Ascending aorta (tissue), 2 donors: Measurements from ENCODE around the gene CENPN. TPM values are rescaled to one million over a fixed set of nuclear protein-coding genes. Genes with fewer than 3 reads are reported as not detected.

Source experiments
- DNase-seq, 2 donors: peaks; one replicate each; pipeline ENCODE4 v3.0.0-alpha.2; 2019; ENCODE audit warnings: low spot score in 2 of 2
- H3K27ac ChIP-seq, 2 donors: fragments of 200-600 bp; sonication (generic); one replicate each; pipeline ENCODE4 v1.5.1; 2016 to 2017; ENCODE audit warnings: mild to moderate bottlenecking in 1 of 2
- H3K27me3 ChIP-seq: fragments of 200-600 bp; sonication (generic); one replicate; pipeline ENCODE4 v1.5.1; 2017
- H3K36me3 ChIP-seq, 2 donors: fragments of 200-600 bp; sonication (generic); one replicate each; pipeline ENCODE4 v1.5.1; 2016
- H3K4me1 ChIP-seq, 2 donors: fragments of 200-600 bp; sonication (generic); one replicate each; pipeline ENCODE4 v1.5.1; 2016 to 2017; ENCODE audit warnings: mild to moderate bottlenecking in 1 of 2
- H3K4me3 ChIP-seq, 2 donors: fragments of 200-600 bp; sonication (generic); one replicate each; pipeline ENCODE4 v1.5.1; 2016 to 2017; ENCODE audit warnings: mild to moderate bottlenecking in 1 of 2
- H3K9me3 ChIP-seq, 2 donors: fragments of 200-600 bp; sonication (generic); one replicate each; pipeline ENCODE4 v1.5.1; 2016
- CTCF ChIP-seq, 3 experiments: fragments of 200-600 bp in 2 of 3; fragments of 450-650 bp in 1 of 3; sonication (generic) in 2 of 3; IDR thresholded peaks; one replicate each; pipeline ENCODE4 v1.5.1; 2016 to 2019; ENCODE audit warnings: antibody characterized with exemption in 3 of 3, mild to moderate bottlenecking in 1 of 3, moderate library complexity in 1 of 3
- intact Hi-C: fragments of 100-400 bp; cut with DNase I; formaldehyde crosslinking; loops from one replicate; pipeline ENCODE4 v1.15.1; 2023
- total RNA-seq: library from RNA; depleted of rRNA; stranded (reverse); fragments of >200 nt; gene quantifications from one replicate; pipeline ENCODE4 v1.1.0, GENCODE V29; 2016

Gene CENPN
- total RNA-seq, 1 donor from 2014 or later, result not detected

- TF ChIP-seq CTCF (IDR thresholded peaks at IDR 0.05), result no peak
- Histone ChIP-seq H3K4me1 (no peaks in the 10 kb centered on the region), H3K36me3 (peaks cover 0 to 20% of the 10 kb centered on the region in 2 donors), H3K9me3 (no peaks in the 10 kb centered on the region), H3K27ac (no peak overlapping the region), H3K4me3 (no peak overlapping the region), H3K27me3 (no peaks in the 10 kb centered on the region)
- DNase-seq, result no peak
- intact Hi-C loops, result no loop called here
These were observed 32.2 kb upstream of the CENPN start for GRCh38 chr16:80974649-80975376.

GRCh38 chr16:80976946-80977345, 30.1 kb upstream of the CENPN start:
- Histone ChIP-seq H3K36me3 (peaks cover 0 to 20% of the 10 kb centered on the region in 2 donors), H3K4me1 (no peaks in the 10 kb centered on the region), H3K27me3 (no peaks in the 10 kb centered on the region), H3K4me3 (no peak overlapping the region), H3K9me3 (no peaks in the 10 kb centered on the region), H3K27ac (no peak overlapping the region)
- TF ChIP-seq CTCF (IDR thresholded peaks at IDR 0.05), result no peak
- intact Hi-C loops, result no loop called here
- no peak for DNase-seq

- no peaks in the 10 kb centered on the region for H3K4me1 ChIP-seq
- no peak overlapping the region for H3K4me3 ChIP-seq
- H3K36me3 ChIP-seq, result peaks cover 0 to 10% of the 10 kb centered on the region in 2 donors
- intact Hi-C loops, result no loop called here
- no peaks in the 10 kb centered on the region for H3K9me3 ChIP-seq
- H3K27me3 ChIP-seq, result no peaks in the 10 kb centered on the region
- TF ChIP-seq CTCF (IDR thresholded peaks at IDR 0.05), result no peak
- H3K27ac ChIP-seq, result no peak overlapping the region
- no peak for DNase-seq
These were observed 25.9 kb upstream of the CENPN start for GRCh38 chr16:80981103-80981502.

GRCh38 chr16:80982646-80983045, 24.4 kb upstream of the CENPN start:
- TF ChIP-seq CTCF (IDR thresholded peaks at IDR 0.05), result no peak
- no peak for DNase-seq
- no peaks in the 10 kb centered on the region for H3K4me1 ChIP-seq
- no peak overlapping the region for H3K27ac ChIP-seq
- intact Hi-C loops, result no loop called here
- H3K4me3 ChIP-seq, result no peak overlapping the region
- peaks cover 0 to 10% of the 10 kb centered on the region in 2 donors for H3K36me3 ChIP-seq
- H3K27me3 ChIP-seq, result no peaks in the 10 kb centered on the region
- H3K9me3 ChIP-seq, result no peaks in the 10 kb centered on the region

GRCh38 chr16:80984124-80984892, 22.7 kb upstream of the CENPN start:
- DNase-seq, result no peak
- no peaks in the 10 kb centered on the region for H3K4me1 ChIP-seq
- TF ChIP-seq CTCF (IDR thresholded peaks at IDR 0.05), result no peak
- H3K27ac ChIP-seq, result no peak overlapping the region
- H3K9me3 ChIP-seq, result no peaks in the 10 kb centered on the region
- H3K4me3 ChIP-seq, result no peak overlapping the region
- H3K27me3 ChIP-seq, result no peaks in the 10 kb centered on the region
- H3K36me3 ChIP-seq, result no peaks in the 10 kb centered on the region
- intact Hi-C loops, result no loop called here
